ENCODE measurements around the gene FAM131A.

The FAM131A gene

GRCh38 chr3:184320104-184320445 lies 17.3 kb upstream of the FAM131A start:
- H3K4me1 Mint-ChIP-seq = peaks cover 29% of the 10 kb centered on the region
- no peak for DNase-seq
- peaks cover 73% of the 10 kb centered on the region for H3K36me3 Mint-ChIP-seq (ENCODE audit: low read depth)
- no peak overlapping the region for H3K27ac Mint-ChIP-seq
- H3K9me3 Mint-ChIP-seq = no peaks in the 10 kb centered on the region
- no peak overlapping the region for H3K4me3 Mint-ChIP-seq
- H3K27me3 Mint-ChIP-seq (ENCODE audit: low read depth, poor library complexity) = no peaks in the 10 kb centered on the region
- TF ChIP-seq, protein P1, sequence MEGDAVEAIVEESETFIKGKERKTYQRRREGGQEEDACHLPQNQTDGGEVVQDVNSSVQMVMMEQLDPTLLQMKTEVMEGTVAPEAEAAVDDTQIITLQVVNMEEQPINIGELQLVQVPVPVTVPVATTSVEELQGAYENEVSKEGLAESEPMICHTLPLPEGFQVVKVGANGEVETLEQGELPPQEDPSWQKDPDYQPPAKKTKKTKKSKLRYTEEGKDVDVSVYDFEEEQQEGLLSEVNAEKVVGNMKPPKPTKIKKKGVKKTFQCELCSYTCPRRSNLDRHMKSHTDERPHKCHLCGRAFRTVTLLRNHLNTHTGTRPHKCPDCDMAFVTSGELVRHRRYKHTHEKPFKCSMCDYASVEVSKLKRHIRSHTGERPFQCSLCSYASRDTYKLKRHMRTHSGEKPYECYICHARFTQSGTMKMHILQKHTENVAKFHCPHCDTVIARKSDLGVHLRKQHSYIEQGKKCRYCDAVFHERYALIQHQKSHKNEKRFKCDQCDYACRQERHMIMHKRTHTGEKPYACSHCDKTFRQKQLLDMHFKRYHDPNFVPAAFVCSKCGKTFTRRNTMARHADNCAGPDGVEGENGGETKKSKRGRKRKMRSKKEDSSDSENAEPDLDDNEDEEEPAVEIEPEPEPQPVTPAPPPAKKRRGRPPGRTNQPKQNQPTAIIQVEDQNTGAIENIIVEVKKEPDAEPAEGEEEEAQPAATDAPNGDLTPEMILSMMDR (IDR thresholded peaks at IDR 0.05) = no peak

DNA sequence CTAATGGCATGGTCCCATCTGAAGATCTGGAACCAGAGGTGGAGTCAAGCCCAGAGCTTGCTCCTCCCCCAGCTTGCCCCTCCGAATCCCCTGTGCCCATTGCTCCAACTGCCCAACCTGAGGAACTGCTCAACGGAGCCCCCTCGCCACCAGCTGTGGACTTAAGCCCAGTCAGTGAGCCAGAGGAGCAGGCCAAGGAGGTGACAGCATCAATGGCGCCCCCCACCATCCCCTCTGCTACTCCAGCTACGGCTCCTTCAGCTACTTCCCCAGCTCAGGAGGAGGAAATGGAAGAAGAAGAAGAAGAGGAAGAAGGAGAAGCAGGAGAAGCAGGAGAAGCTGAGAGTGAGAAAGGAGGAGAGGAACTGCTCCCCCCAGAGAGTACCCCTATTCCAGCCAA lies 15.7 kb upstream of the FAM131A start:
- H3K36me3 Mint-ChIP-seq (ENCODE audit: low read depth) = peaks cover 86% of the 10 kb centered on the region
- no peak overlapping the region for H3K27ac Mint-ChIP-seq
- peaks cover 19% of the 10 kb centered on the region for H3K4me1 Mint-ChIP-seq
- TF ChIP-seq, protein P1 (IDR thresholded peaks at IDR 0.05) = no peak
- H3K27me3 Mint-ChIP-seq (ENCODE audit: low read depth, poor library complexity) = peaks cover 3% of the 10 kb centered on the region
- no peaks in the 10 kb centered on the region for H3K9me3 Mint-ChIP-seq
- DNase-seq = no peak
- H3K4me3 Mint-ChIP-seq = no peak overlapping the region

- Mint-ChIP-seq H3K9me3 (no peaks in the 10 kb centered on the region), H3K27me3 (ENCODE audit: low read depth, poor library complexity) (peaks cover 3% of the 10 kb centered on the region), H3K4me1 (peaks cover 7% of the 10 kb centered on the region), H3K36me3 (ENCODE audit: low read depth) (peaks cover 89% of the 10 kb centered on the region), H3K4me3 (no peak overlapping the region), H3K27ac (no peak overlapping the region)
- TF ChIP-seq, protein P1 (IDR thresholded peaks at IDR 0.05) = no peak
- no peak for DNase-seq
Observed at GRCh38 chr3:184322731-184323487, 14.5 kb upstream of the FAM131A start.

DNA sequence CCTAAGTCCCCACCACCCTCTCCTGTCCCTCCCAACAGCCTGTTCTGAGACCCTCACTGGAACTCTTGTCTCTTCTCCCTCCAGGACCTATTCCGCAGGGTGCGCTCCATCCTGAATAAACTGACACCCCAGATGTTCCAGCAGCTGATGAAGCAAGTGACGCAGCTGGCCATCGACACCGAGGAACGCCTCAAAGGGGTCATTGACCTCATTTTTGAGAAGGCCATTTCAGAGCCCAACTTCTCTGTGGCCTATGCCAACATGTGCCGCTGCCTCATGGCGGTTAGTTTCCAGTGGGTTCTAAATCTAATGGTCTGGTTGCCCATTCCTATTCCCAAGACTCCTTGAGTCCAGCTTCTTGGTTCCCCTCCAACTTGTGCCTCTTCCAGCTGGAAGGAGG lies 13.7 kb upstream of the FAM131A start:
- TF ChIP-seq, protein P1 (IDR thresholded peaks at IDR 0.05) = no peak
- no peak overlapping the region for H3K4me3 Mint-ChIP-seq
- H3K27ac Mint-ChIP-seq = peak overlapping the region; percentile 39
- H3K27me3 Mint-ChIP-seq (ENCODE audit: low read depth, poor library complexity) = peaks cover 3% of the 10 kb centered on the region
- H3K9me3 Mint-ChIP-seq = no peaks in the 10 kb centered on the region
- H3K4me1 Mint-ChIP-seq = peaks cover 4% of the 10 kb centered on the region
- DNase-seq = no peak
- peaks cover 93% of the 10 kb centered on the region for H3K36me3 Mint-ChIP-seq (ENCODE audit: low read depth)

- H3K4me3 Mint-ChIP-seq = no peak overlapping the region
- H3K36me3 Mint-ChIP-seq (ENCODE audit: low read depth) = peaks cover 98% of the 10 kb centered on the region
- DNase-seq = no peak
- no peaks in the 10 kb centered on the region for H3K4me1 Mint-ChIP-seq
- H3K27ac Mint-ChIP-seq = no peak overlapping the region
- H3K27me3 Mint-ChIP-seq (ENCODE audit: low read depth, poor library complexity) = peaks cover 3% of the 10 kb centered on the region
- TF ChIP-seq, protein P1 (IDR thresholded peaks at IDR 0.05) = no peak
- H3K9me3 Mint-ChIP-seq = no peaks in the 10 kb centered on the region
Observed at GRCh38 chr3:184325269-184325668, 12.1 kb upstream of the FAM131A start.

- no peaks in the 10 kb centered on the region for H3K9me3 Mint-ChIP-seq
- no peak for DNase-seq
- TF ChIP-seq, protein P1 (IDR thresholded peaks at IDR 0.05) = no peak
- peaks cover 98% of the 10 kb centered on the region for H3K36me3 Mint-ChIP-seq (ENCODE audit: low read depth)
- peaks cover 3% of the 10 kb centered on the region for H3K27me3 Mint-ChIP-seq (ENCODE audit: low read depth, poor library complexity)
- no peaks in the 10 kb centered on the region for H3K4me1 Mint-ChIP-seq
- no peak overlapping the region for H3K27ac Mint-ChIP-seq
- H3K4me3 Mint-ChIP-seq = no peak overlapping the region
Observed at GRCh38 chr3:184325715-184326369, 11.6 kb upstream of the FAM131A start.

All from nephron progenitor cell (in vitro differentiated cells).